A673 (cell line): ENCODE measurements around the gene PARD3. TPM values are rescaled to one million over a fixed set of nuclear protein-coding genes. Genes with fewer than 3 reads are reported as not detected.

ENCODE experiments used
- BruUV-seq: library from RNA; stranded (reverse); fragments of 400-500 nt; replicated peaks from 2 replicates; lab custom pipeline; 2021; lab: Mats Ljungman, UMichigan
- CTCF ChIA-PET: fragments of 300-600 bp; sonication (Branson Sonifier 250); formaldehyde crosslinking; loops from one replicate; lab custom pipeline; 2022; ENCODE audit warnings: antibody characterized with exemption; lab: Charles Lee
- POLR2A ChIA-PET: fragments of 300-600 bp; sonication (Branson Sonifier 250); formaldehyde crosslinking; loops from one replicate; lab custom pipeline; 2022; ENCODE audit warnings: antibody characterized with exemption; ENCODE audit not compliant: low non-redundant PET; lab: Charles Lee
- DNase-seq: peaks from one replicate; pipeline ENCODE4 v3.0.0-alpha.2; 2015; ENCODE audit warnings: low spot score
- H3K27ac ChIP-seq: fragments of 200-600 bp; sonication (generic); 2 replicates; pipeline ENCODE4 v1.5.1; 2016; ENCODE audit warnings: mixed run types, low read depth, mild to moderate bottlenecking, mixed read lengths, antibody characterized with exemption, low read length; ENCODE audit not compliant: poor library complexity, severe bottlenecking
- H3K27me3 ChIP-seq: fragments of 200-600 bp; sonication (generic); replicated peaks from 2 replicates; pipeline ENCODE4 v1.6.1; 2017; ENCODE audit warnings: mixed run types, low read depth, mild to moderate bottlenecking, mixed read lengths, antibody characterized with exemption, low read length; ENCODE audit not compliant: insufficient read depth, poor library complexity
- H3K36me3 ChIP-seq: fragments of 200-600 bp; sonication (generic); 2 replicates; pipeline ENCODE4 v1.6.1; 2016; ENCODE audit warnings: mixed run types, mild to moderate bottlenecking, mixed read lengths, antibody characterized with exemption, low read length; ENCODE audit not compliant: insufficient read depth, poor library complexity, severe bottlenecking
- H3K4me1 ChIP-seq: fragments of 200-600 bp; sonication (generic); 2 replicates; pipeline ENCODE4 v1.6.1; 2017; ENCODE audit warnings: mixed run types, mild to moderate bottlenecking, mixed read lengths, antibody characterized with exemption, low read length; ENCODE audit not compliant: insufficient read depth, poor library complexity, severe bottlenecking
- H3K4me3 ChIP-seq: fragments of 200-600 bp; sonication (generic); 2 replicates; pipeline ENCODE4 v1.5.1; 2016; ENCODE audit warnings: low read depth, mixed run types, mild to moderate bottlenecking, mixed read lengths, low read length; ENCODE audit not compliant: poor library complexity, severe bottlenecking
- H3K9me3 ChIP-seq: fragments of 200-600 bp; sonication (generic); 2 replicates; pipeline ENCODE4 v1.6.1; 2016; ENCODE audit warnings: mixed run types, low read depth, mild to moderate bottlenecking, mixed read lengths, antibody characterized with exemption, low read length; ENCODE audit not compliant: poor library complexity, severe bottlenecking
- CTCF ChIP-seq: fragments of 300-800, 200-600 bp; sonication (generic); conservative IDR thresholded peaks from 2 replicates; pipeline ENCODE4 v1.5.1; 2017; ENCODE audit warnings: low read depth, mild to moderate bottlenecking, antibody characterized with exemption, low read length, moderate library complexity, mixed read lengths
- EZH2 ChIP-seq: fragments of 200-600 bp; sonication (generic); IDR thresholded peaks from 2 replicates; pipeline ENCODE4 v1.6.1; 2017; ENCODE audit warnings: borderline replicate concordance, low read depth, mild to moderate bottlenecking, mixed read lengths, antibody characterized with exemption, low read length; ENCODE audit not compliant: poor library complexity, severe bottlenecking
- intact Hi-C: fragments of 100-400 bp; cut with micrococcal nuclease; formaldehyde crosslinking; loops from one replicate; pipeline ENCODE4 v1.10.0; 2022; ENCODE audit not compliant: unreplicated experiment
- total RNA-seq: library from RNA; stranded (reverse); gene quantifications from 2 replicates; pipeline ENCODE4 v1.2.3, GENCODE V29; 2021

The PARD3 gene
- total RNA-seq, 1 experiment from 2014 or later: 28.0 TPM

GRCh38 chr10:34476608-34477007, 338.5 kb downstream of the PARD3 start:
- no TSS peak for BruUV-seq
- TF ChIP-seq CTCF (no peak), EZH2 (no peak)
- Histone ChIP-seq H3K27me3 (no peaks in the 10 kb centered on the region), H3K4me3 (no peak overlapping the region), H3K4me1 (no peaks in the 10 kb centered on the region), H3K9me3 (no peaks in the 10 kb centered on the region), H3K36me3 (no peaks in the 10 kb centered on the region), H3K27ac (no peak overlapping the region)
- ChIA-PET CTCF (no interaction called here), POLR2A (no interaction called here)
- intact Hi-C loops: no loop called here
- no peak for DNase-seq

GRCh38 chr10:34475786-34476185, 339.3 kb downstream of the PARD3 start:
- no peaks in the 10 kb centered on the region for H3K27me3 ChIP-seq
- no peak overlapping the region for H3K4me3 ChIP-seq
- DNase-seq: no peak
- no peak overlapping the region for H3K27ac ChIP-seq
- H3K9me3 ChIP-seq: no peaks in the 10 kb centered on the region
- BruUV-seq: no TSS peak
- ChIA-PET CTCF (no interaction called here), POLR2A (no interaction called here)
- intact Hi-C loops: no loop called here
- no peaks in the 10 kb centered on the region for H3K4me1 ChIP-seq
- TF ChIP-seq EZH2 (no peak), CTCF (no peak)
- H3K36me3 ChIP-seq: no peaks in the 10 kb centered on the region

- Histone ChIP-seq H3K4me1 (no peaks in the 10 kb centered on the region), H3K27me3 (no peaks in the 10 kb centered on the region), H3K36me3 (no peaks in the 10 kb centered on the region), H3K4me3 (no peak overlapping the region), H3K27ac (no peak overlapping the region), H3K9me3 (no peaks in the 10 kb centered on the region)
- intact Hi-C loops: no loop called here
- no TSS peak for BruUV-seq
- no peak for DNase-seq
- TF ChIP-seq CTCF (no peak), EZH2 (no peak)
- ChIA-PET CTCF (no interaction called here), POLR2A (no interaction called here)
Observed at GRCh38 chr10:34475274-34475646, 339.8 kb downstream of the PARD3 start.
